HG02885 (cell line): ENCODE results near the gene MMP8.
"Not testable (repeated sequence)": the region's sequence is repeated elsewhere in the genome, so short reads cannot be mapped to it uniquely, and the experiment has no call there.

Source experiments
- ATAC-seq: cut with Tn5 transposase; IDR thresholded peaks from one replicate; pipeline ENCODE4 v1.9.1; 2021; ENCODE audit warnings: mild to moderate bottlenecking; ENCODE audit not compliant: unreplicated experiment, poor library complexity

MMP8 gene, protein sequence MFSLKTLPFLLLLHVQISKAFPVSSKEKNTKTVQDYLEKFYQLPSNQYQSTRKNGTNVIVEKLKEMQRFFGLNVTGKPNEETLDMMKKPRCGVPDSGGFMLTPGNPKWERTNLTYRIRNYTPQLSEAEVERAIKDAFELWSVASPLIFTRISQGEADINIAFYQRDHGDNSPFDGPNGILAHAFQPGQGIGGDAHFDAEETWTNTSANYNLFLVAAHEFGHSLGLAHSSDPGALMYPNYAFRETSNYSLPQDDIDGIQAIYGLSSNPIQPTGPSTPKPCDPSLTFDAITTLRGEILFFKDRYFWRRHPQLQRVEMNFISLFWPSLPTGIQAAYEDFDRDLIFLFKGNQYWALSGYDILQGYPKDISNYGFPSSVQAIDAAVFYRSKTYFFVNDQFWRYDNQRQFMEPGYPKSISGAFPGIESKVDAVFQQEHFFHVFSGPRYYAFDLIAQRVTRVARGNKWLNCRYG

DNA sequence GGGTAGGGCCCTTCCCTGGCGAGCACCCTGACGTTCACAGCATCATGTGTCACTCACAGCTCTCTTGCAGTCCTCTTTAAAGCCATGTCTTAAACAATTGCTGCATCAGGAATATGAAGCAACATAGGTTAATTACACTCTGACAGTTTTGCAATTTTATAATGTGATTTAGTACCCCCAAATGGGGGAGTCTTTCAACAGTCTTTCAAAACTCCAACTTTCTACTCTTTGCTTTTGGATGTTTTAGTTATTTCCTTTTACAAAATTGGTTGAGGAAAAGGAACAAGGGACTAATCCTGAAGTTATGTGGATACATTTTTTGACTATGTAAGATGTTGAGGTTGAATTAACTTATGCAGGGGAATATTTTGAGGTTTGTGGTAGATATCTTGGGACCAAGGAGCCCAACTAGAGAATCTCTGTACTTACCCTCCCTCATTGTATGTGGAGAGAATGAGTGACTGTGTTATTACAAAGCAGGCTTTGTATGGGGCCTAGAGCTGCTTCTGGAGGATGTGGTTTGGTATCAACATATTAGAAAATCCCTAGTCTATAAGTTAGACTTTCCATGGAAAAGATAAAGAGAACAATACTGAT, at the start of gene MMP8:
Gene MMP8, minus strand, starts transcription at position 51 of the 597 bp plus-strand sequence. CDS start 99 bp downstream, outside the sequence.
- no peak for ATAC-seq

DNA sequence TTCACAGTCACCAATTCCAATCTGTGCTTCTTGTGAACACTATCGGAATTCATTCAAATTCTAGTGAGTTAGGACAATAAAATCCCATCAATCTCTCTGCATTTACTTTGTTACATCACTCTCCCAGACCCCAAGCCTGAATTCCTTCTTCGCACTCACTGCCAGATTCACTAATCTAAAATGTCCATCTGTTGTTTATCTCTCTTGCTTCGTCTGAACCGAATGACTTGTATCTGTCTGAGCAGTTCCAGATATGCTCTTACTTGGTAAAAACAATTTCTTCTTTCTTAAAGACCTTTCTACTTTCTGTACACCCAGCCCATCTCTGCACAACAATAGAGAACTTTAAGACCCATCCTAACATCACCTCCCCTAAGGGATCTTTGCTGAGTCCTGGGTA, 48.6 kb upstream of the MMP8 start:
- ATAC-seq: no peak

DNA sequence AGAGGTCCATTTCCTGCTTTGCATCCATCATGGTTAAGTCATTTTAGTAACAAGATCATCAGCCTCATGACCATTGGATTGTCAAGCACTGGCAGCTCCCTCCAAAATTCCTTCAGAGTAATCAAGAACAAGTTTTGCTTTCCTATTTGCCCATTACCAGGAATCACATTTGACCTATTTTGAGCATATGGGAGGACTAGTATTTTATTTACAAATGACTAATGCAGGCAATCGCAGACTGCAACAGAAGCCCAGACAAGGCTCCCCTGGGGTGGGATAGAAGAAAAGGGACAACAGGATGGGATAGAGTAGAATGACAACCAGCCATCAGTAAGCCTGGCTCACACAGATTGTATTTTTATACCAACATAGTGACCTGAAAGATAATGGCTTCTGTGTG, 46.6 kb upstream of the MMP8 start:
- ATAC-seq: no peak

DNA sequence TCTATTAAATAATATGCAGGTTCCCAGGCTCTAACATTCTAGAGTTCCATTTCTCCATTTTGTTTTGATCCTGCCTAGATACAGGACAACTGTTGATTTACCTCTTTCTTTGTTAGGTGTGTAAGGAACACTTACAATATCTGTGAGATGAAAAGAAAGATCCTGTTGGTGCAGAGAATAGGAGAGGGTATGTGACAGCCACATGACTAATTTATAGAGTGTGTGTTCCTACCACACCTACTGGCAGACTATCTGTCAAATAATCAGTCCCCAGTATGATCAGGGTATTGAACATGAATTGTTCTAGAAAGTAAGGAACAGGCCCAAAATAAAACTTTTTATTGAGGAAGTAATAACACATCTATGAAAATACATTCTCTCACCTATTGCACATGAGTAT, 45.4 kb upstream of the MMP8 start:
- ATAC-seq: no peak

DNA sequence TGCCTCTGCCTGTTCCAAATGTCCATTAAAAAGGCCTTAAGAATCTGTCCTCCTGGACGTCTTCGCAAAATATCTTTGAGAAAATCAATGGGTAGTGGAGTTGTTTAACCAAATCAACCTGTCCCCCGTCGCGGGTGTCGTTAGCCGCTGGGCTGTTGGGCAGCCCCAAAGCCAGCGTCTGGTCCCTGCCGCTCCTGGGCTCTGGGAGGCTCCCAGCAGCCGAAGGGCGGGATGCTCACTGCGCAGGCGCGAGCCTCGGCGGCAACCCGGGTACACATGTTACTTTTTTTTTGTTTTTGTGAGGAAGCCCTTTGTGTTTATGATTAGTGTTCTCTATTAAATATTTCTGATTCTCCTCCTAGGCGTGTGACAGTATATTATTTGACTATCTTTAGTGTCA, 43.0 kb upstream of the MMP8 start:
- ATAC-seq: no peak

DNA sequence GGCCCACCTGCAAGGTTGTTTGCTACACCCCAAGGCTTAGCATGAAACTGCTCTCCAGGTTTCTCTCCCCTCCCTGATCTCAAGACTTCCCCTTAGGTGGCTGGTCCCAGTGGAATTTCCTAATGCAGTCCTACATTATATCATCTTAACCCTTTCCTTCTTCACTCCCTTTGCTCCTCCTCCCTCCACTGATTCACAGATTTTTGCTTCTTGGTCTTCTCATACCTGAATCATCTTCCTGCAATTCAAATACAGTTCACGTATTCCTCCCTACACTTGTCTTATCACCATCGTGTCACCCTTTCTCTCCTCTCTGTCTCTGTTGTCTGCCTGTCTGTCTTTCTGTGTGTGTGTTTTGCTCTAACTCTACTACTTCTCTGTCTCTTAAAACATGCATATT, 38.7 kb upstream of the MMP8 start:
- ATAC-seq: no peak

DNA sequence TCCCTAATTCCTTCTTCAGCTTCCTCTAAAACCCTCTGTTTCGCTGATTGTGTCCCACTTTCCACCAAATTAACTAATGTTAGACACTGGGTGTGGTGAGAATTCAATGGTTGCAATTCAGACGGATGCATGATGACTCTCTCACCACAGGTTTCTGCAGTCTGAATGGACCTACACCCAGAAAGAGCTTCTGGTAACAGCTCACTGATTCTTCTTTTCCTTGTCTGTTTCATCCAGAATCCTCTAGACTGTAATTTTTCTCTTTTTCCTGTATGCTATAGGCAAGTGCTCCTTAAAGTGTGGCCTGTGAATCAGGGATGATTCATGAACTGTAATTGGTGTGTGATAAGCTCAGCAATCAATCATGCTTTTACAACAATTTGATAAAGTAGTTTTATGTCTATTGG, 37.6 kb upstream of the MMP8 start:
- ATAC-seq: no peak

DNA sequence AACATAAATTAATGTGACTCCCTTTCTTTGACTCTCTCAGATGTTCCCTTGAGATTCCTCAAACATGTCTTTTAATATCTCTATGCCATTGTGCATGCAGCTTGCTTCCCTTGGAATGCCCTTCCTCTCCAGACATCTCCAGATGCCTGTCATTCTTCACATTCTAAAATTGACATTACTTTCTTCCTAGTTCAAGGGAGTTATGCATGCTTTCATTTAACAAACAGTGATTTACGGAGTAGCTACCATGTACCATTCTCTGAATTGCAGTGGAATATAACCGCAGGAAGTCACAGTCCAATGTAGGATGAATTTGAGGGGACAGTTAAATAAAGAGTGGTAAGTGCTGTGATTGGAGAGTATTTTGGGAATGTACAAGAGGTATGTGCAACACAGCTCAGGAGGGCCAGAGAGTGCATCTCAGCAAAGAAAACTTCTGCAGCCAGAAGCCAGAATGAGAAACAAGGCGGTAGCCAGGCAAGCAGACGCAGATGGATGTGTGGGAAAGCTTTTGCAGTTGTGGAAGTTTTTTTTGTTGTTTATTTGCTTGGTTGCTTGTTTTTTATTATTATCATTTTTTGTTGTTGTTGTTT, 37.0 kb upstream of the MMP8 start:
- ATAC-seq: no peak

DNA sequence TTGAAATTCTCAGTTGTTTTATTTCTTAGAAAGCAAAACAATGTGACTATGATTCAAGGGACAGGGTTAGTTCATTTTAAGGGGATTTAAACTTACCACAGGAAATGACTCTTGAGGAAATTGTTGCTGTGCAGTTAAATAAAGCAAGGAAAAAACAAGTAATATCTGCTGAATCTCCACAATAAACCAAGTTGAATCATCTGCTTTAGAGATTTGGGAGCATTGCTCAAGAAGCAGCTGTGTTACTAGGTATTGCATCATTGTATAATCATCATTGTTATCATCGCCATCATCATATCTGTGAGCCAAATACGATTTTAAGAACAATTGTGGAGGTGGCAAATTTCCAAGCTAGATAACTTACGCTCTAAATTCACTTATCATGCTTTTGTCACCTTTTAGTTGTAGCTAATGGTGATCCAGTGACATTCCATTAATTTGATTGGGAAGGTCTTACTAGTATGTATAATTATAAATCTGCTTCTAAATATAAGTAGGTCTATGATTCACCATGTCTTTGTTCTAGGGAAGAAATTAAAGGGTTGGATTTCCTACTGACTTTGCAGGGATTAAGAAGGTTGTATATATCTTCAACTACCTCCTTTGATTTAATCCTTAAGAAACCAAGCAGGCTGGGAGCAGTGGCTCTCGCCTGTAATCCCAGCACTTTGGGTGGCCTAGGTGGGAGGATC, 35.7 kb upstream of the MMP8 start:
- no peak for ATAC-seq

DNA sequence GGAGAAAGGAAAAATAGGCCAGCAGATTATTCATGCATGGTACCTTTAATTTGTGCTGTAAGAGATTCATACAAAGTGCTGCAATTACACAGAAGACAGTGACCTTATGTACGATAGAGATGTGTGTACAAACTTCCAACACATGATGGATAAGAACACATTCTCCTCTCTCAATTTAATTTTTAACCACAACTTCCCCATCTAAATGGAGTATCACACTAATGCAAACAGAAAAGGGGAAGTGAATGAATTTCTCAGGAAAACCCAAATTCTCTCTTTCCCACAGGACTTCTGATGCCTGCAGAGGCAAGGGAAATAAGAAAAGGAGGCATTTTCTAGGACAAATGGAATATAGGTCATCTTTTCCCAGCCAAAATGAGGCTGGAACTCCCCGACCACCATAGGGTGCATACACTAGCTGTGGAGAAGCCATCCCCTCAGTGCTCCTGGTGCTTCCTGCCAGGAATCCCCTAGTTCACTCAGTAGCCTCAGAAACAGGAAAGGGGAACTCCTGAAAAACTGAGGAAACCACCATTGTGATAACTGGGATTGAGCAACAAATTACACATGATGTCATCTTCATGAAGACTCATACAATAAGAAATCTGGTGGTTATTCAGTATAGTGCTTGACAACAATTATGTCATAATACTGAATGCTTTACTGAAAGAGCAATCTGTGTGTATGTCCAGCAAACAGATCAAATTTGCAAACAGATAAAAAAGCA, 33.2 kb upstream of the MMP8 start:
- ATAC-seq: no peak

DNA sequence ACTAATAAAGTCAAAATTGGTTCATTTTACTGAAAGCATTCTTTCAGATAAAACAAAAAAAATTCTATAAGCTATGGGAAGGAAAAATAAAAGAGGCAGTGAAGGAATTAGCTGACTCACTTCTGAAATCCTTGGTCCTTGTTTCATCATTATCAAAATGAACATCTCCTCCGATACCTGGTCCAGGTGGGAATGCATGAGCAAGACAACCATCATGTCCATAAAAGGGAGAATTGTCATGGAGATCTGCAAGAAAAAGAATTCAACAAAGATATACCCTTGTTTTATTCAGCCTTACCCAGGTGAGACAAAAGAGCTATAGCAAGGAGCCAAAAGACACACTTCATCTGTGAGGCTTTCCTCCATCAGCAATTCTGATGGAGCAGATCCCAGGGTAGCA, 28.5 kb upstream of the MMP8 start:
- ATAC-seq: no peak

DNA sequence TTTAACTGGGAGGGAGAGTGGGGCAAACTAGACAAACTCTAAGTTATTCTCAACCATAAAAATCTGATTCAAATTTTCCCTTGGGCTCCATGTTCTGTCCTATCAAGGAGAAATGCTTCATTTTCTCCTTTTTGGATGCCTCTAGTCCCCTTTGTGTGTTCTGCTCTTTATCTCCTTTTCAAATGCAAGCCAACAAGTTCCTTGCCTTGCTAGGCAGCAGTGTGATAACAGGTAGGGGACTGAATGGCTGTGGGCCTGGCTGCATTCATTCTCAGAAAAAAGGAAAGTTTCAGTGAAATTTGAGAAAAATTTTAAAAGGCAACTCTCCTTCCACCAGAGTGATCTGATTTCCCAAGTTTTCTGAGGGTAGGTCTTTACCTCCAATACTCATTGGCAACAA, 26.9 kb upstream of the MMP8 start:
- ATAC-seq: no peak

DNA sequence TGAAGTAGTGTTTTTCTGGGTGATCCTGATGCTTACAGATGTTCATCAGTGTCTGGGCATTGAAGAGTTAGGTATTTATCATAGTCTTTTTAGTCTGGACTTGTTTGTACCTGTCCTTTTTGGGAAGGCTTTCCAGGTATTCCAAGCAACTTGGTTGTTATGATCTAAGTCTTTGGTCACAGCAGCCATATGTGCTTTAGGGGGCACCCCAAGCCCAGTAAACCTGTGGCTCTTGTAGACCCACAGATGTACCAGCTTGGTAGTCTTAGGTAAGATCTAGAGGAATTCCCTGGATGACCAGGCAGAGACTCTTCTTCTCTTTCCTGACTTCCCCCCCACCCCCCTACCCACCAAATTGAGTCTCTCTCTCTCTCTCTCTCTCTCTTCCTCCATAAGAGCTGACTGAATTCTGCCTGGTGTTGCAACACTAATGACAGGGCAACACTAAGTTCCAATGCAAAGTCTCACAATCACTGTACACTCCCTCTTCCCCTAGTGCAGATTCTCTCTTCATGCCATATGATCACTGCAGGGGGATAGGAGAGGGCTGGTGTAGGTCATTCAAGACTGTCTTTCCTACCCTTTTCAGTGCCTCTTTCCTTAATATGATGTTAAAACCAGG, 24.5 kb upstream of the MMP8 start:
- ATAC-seq: no peak

DNA sequence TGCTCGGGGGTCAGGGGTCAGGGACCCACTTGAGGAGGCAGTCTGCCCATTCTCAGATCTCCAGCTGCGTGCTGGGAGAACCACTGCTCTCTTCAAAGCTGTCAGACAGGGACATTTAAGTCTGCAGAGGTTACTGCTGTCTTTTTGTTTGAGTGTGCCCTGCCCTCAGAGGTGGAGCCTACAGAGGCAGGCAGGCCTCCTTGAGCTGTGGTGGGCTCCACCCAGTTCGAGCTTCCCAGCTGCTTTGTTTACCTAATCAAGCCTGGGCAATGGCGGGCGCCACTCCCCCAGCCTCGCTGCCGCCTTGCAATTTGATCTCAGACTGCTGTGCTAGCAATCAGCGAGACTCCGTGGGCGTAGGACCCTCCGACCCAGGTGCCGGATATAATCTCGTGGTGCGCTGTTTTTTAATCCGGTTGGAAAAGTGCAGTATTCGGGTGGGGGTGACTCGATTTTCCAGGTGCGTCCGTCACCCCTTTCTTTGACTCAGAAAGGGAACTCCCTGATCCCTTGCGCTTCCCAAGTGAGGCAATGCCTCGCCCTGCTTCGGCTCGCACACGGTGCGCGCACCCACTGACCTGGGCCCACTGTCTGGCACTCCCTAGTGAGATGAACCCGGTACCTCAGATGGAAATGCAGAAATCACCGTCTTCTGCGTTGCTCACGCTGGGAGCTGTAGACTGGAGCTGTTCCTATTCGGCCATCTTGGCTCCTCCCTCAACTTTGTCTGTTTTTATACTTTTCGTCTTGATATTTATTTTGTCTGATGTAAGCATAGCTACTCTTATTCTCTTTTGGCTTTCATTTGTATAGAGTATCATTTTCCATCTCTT, 22.2 kb upstream of the MMP8 start:
- ATAC-seq: not testable (repeated sequence)

DNA sequence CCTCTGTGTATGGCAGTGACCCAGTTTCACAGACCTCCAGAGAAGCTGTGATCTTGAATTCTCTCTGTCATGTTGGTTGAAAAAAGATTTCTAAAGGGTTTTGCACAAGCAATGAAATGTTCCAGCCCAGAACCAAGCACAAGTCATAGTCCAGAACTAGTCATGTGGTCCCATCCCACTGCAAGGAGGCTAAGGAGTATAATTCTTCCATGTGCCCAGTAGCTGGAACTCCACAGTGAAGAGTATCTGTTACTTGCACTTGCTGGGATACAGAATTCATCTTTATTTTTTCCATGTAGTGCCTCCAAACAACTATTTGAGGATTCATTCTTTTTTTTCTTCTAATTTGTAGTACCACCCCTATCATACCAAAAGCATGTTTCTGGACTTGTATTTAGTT, 9.9 kb upstream of the MMP8 start:
- ATAC-seq: no peak

DNA sequence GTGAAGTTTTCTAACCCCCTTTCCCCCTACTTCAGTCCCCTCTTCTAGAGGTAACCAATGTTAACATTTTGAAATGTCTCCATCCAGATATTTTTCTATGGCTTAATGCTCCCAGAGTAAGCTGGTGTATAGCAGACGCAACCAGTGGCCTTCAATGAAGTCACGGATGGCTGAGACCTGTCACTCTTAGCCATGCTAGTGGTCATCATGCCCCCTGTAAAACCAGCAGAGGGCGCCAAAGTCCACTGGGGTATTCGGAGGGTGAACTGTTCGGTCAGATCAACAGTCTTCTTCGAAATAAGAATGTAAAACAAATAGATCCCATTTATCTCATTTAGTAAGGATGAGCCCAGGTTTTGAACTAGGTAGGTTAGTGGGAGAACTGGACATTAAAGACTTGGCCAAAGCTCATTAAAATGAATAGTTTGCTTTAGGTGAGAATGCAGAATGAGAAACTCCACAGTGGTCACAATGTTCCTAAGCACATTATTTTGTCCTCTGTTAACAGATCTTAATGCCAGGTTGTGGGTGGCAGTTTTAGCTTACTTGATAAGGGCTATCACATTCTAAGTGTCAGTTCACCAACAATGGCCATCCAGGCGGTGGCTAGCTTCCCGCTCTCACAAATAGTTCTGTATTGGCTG, 8.6 kb upstream of the MMP8 start:
- peak; percentile 95 for ATAC-seq

DNA sequence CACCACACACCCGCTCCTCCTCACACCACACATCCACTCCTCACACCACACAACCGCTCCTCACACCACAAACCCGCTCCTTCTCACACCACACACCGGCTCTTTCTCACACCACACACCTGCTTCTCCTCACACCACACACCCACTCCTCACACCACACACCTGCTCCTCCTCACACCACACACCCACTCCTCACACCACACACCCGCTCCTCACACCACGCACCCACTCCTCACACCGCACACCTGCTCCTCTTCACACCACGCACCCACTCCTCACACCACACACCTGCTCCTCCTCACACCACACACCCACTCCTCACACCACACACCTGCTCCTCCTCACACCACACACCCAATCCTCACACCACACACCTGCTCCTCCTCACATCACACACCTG, 6.2 kb upstream of the MMP8 start:
- not testable (repeated sequence) for ATAC-seq
